HG02973 (cell line): ENCODE data around the gene DNAJC17.

Experiments
- ATAC-seq: cut with Tn5 transposase; IDR thresholded peaks from one replicate; pipeline ENCODE4 v1.9.1; 2021; ENCODE audit warnings: moderate library complexity; ENCODE audit not compliant: unreplicated experiment

The DNAJC17 gene

DNA sequence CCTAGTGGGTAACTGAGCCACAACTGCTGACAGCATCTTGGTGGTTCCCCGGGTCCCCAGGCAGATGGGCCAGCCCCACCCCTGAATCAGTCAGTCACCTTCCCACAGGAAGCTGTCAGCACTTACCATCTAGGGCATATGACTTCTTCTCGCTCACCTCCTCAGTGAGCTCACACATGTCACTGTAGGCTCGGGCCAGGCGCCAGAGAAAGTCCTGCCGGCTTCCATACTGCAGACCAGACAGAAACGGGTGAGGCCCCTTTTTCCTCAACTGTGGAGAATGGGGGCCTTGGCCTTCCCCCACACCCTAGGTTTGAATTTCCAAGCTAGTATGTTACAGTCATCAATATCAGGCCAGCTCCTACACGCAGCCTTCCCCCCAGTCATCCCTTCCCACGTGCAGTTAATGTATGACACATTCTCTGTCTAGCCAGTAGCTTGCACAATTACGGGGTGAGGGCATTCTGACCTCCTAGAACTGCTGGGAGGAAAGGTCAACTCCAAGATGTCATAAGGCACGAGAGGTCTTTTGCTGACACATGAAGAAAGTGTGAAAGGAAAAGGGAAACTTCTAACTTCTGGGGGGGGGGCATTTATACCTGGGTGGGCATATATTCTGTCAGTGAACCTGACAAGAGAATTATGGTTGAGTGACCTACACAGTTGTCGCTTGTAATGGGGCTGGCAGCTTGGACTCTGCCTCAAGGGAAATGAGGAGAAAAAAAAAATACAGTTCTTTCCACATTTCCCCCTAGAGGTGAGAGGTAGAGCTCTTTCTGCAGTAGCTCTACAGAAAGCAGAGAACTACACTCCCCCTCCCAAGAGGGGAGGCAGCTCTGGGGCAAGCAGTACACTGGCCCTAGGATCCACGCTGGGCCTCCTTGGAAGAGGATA lies 63.1 kb downstream of the DNAJC17 start:
- ATAC-seq = no peak

DNA sequence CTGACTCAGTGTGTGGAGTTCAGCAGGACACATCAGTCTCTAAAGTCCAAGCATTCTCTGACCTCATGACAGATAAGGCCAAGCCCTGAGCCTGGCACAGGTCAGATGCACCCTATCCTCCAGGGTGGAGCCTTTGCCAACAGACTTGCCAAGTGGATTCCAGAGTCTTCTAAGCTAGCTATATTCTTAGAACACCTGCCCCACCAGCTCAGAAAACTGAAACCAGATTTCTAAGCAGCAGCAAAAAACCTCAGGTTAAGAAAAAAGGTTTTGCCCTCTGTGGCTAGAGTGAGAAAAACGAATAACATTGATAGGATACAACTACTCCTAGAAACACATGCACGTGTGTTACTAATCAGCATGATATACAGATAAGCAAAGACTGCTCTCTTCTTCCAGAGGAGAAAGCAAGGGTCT lies 63.8 kb downstream of the DNAJC17 start:
- ATAC-seq = no peak

DNA sequence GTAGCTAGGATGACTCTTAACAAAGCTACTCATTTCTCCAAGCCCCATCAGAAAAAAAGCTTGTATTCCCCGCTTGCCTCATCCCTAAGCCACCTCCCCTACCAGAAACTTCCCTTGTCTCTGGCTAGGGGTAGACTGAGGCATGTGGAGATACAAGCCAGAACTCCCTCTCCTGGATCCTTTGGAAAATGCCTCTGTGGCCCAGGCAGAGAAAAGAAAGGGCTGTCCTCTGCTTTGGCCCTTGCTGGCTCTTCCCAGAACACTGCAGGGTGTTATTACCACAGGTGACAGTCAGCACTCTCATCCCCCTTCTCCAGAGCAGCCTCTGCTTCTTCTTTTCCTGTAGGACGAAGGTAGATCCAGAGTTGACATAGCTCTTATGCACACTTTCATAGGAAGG lies 67.4 kb downstream of the DNAJC17 start:
- ATAC-seq = no peak

DNA sequence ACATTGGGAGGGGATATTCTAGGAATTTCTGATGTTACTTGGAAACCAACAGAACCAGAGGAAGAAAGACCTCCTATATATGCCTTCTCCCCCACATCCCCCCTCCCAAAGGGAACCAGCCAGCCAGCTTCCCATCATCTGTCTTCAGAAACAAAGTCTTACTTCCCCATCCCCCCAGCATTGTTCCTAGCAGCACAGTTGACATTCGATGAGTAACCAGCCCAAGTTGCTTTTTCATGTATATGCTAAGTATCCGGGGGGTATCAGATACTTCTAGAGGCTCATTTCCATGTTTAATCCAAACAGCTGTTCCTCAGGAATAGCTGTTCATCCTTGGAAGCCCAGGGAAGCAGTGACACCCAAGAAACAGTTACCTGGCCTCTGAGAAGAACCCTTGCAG lies 68.2 kb downstream of the DNAJC17 start:
- ATAC-seq = no peak

DNA sequence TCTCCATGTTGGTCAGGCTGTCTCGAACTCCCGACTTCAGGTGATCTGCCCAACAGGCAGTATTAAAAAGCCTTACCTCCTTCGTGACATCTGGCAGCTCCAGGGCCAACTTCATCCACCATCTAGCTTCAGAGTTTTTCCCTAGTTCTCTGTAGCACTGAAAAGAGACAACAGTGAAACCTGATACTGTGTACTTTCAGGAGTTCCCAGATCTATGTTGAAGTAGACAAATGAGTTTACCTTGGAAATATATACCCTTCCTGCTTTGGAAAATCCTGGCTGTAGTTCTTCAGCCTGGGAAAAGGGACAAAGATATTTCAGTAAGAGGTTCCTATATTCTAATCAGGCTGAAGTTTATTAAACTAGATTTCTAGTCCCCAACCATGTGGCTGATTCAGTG lies 70.2 kb downstream of the DNAJC17 start:
- no peak for ATAC-seq

DNA sequence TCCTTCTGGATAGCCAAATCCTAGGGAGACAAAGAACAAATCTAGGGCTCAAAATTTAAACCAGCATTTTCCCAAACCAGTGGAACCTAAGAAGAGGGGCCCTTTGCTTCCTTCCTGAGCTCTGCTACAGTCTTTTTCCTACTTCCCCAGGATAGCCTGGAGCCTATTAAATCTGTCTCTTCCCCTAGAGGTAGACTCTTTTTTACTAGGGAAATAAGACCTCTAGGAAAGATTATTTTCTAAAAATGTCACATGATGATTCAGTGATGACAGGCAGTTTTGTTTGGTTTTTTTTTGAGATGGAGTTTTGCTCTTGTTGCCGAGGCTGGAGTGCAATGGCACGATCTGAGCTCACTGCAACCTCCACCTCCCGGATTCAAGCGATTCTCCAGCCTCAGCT lies 70.7 kb downstream of the DNAJC17 start:
- no peak for ATAC-seq

DNA sequence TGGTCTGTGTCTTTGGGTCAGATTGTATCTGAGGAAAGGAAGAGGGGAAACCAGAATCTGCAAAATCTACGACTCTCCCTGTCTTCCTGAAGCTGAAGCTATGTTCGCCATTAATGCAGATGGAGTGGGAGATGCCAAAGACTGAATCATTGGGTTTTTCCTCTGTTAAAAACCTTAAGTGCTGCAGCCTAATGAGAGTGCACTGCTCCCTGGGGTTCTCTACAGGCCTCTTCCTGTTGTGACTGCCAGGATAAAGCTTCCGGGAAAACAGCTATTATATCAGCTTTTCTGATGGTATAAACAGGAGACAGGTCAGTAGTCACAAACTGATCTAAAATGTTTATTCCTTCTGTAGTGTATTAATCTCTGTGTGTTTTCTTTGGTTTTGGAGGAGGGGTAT lies 76.2 kb downstream of the DNAJC17 start:
- ATAC-seq = no peak

DNA sequence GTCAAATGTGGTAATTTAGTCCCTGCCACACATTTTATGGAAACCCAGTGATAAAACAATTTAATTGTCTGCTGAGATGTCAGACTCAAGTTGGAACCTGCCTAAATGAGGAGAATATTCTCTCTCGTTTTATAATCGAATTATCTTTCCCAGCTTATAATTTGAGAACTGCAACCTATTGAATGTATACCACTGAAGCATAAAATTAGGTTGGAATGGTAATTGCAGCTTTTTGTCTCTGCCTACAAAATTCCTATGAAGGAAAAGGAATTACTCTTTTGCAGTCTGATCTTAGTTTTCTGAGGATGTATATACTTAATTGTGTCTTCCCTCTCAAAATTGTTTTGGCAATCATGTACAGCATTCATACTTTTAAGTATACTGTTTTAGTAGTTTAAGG lies 83.4 kb downstream of the DNAJC17 start:
- no peak for ATAC-seq

DNA sequence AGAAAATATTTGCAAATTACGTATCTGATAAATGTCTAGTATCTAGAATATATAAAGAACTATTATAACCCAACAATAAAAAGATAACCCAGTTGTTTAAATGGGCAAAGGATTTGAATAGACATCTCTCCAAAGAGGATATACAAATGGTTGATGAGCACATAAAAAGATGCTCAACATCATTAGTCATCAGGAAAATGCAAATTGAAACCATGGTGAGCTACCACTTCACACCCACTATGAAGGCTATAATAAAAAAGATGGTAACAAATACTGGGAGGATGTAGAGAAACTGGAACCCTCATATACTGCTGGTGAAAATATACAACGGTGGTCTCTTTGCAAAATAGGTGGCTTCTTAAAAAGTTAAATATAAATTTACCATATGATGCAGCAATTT lies 84.3 kb downstream of the DNAJC17 start:
- ATAC-seq = no peak

DNA sequence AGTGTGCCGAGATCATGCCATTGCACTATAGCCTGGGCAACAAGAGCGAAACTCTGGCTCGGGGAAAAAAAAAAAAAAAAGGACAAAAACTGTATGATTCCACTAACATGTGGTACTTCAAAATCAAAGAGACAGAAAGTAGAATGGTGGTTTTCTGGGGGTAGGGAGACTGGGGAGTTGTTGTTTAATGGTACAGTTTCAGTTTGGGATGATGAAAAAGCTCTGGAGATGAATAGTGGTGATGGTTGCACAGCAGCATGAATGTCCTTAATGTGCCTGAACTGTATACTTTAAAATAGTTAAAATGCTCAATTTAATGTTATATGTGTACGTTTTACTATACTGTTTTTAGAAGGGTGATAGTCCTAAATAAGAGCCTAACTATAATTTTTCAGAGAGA lies 84.9 kb downstream of the DNAJC17 start:
- no peak for ATAC-seq

DNA sequence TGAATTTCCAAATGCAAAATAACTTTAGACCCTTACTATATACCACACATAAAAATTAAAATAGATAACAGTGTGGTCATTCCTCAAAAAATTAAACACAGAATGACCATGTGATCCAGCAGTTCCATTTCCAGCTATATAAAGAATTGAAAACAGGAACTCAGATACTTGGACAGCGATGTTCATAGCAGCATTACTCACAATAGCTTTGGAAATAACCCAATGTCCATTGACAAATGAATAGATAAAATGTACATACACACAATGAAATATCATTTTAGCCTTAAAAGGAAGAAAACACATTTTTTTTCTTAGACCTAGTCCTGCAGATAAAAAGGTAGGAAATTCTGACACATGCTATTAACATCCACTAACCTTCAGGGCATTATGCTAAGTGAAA lies 85.6 kb downstream of the DNAJC17 start:
- no peak for ATAC-seq

DNA sequence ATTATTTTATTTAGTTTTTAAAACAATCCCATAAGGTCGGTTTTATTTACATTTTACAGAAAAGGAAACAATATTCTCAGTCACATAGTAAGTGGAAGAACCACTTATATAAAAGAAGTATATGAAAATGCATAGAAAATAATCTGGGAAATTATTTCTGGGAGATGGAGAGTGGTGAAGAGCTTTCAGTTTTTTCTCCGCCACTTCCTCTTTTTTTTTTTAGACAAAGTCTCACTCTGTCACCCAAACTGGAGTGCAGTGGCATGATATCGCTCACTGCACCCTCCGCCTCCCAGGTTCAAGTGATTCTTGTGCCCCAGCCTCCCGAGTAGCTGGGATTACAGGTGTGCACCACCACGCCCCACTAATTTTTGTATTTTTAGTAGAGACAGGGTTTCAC lies 91.1 kb downstream of the DNAJC17 start:
- no peak for ATAC-seq
